Activated naive CD4-positive, alpha-beta T cell treated with anti-CD3 and anti-CD28 coated beads, Interleukin-2, amount 50 U/mL, for 72 hours (primary cell): Measurements from ENCODE around the gene INO80D. TPM values are rescaled to one million over a fixed set of nuclear protein-coding genes. Genes with fewer than 3 reads are reported as not detected.
"Not testable (repeated sequence)": the region's sequence is repeated elsewhere in the genome, so short reads cannot be mapped to it uniquely, and the experiment has no call there.

Source experiments
- ATAC-seq, 2 donors: fragments of 150-1000 bp; cut with Tn5 transposase; 2 replicates each; pipeline ENCODE4 v1.10.0; 2021; ENCODE audit warnings: mild to moderate bottlenecking in 2 of 2, moderate library complexity in 2 of 2
- DNase-seq, 2 donors: peaks; one replicate each; pipeline ENCODE4 v3.0.0; 2021 to 2022; ENCODE audit warnings: low spot score in 2 of 2
- H3K27ac Mint-ChIP-seq, 2 donors: one replicate each; pipeline ENCODE4 v1.8.0; 2022; ENCODE audit warnings: mild to moderate bottlenecking in 2 of 2, mixed read lengths in 2 of 2
- H3K36me3 Mint-ChIP-seq, 2 donors: one replicate each; pipeline ENCODE4 v1.8.0; 2022; ENCODE audit warnings: mixed read lengths in 2 of 2
- H3K9me3 Mint-ChIP-seq, 2 donors: one replicate each; pipeline ENCODE4 v1.8.0; 2022; ENCODE audit warnings: mixed read lengths in 2 of 2
- total RNA-seq, 2 donors: library from RNA; stranded (reverse); gene quantifications; one replicate each; pipeline ENCODE4 v1.2.3, GENCODE V29; 2022

The INO80D gene
- total RNA-seq, 2 donors from 2014 or later = 21.7 to 22.6 TPM

- DNase-seq (no peak), ATAC-seq (no peak)
- peaks cover 17 to 25% of the 10 kb centered on the region in 2 donors for H3K36me3 Mint-ChIP-seq
- peaks cover 0 to 2% of the 10 kb centered on the region in 2 donors for H3K9me3 Mint-ChIP-seq
- H3K27ac Mint-ChIP-seq = peak overlapping the region in 1 of 2 donors; percentile 55
Observed at GRCh38 chr2:206011018-206011614, 74.9 kb downstream of the INO80D start.

DNA sequence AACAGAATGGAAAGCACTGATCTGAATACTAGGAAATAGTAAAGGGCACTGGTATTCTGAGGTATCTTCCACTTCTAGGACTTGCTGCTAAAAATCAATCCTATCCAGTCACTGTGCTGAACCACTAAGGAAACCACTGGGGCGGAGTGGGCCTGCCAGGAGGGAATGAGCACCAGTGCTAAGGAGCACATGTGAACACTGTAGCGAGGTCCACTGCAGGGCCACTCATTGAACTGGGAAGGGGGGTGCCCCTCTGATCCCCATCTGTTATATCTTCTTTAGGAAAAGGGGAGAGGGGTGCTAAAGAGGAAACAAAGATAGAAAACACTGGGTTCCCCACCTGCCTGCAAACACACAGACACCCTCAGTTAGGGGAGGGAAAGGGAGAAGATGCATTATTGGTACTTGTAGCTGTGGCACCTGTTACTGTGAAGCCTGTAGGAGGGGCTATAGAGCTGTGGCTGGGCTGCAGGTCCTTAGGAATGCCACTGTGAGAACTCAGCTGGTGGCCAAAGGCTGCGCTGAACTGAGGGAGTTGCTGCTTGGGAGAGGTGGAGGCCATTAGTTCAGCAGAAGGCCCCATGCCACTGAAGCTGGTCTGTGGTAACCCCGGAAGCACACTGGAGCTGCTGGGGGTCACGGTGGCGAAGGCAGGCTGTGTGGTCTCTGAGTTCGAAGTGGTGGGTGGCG, 81.8 kb downstream of the INO80D start:
- no peaks in the 10 kb centered on the region for H3K9me3 Mint-ChIP-seq
- DNase-seq (peak in 1 of 2 donors; percentile 13), ATAC-seq (peak; percentile 56)
- peak overlapping the region in 1 of 2 donors; percentile 90 for H3K27ac Mint-ChIP-seq
- peaks cover under 1 to 15% of the 10 kb centered on the region in 2 donors for H3K36me3 Mint-ChIP-seq

GRCh38 chr2:206002440-206002839, 83.5 kb downstream of the INO80D start:
- Mint-ChIP-seq H3K36me3 (peaks cover 6 to 15% of the 10 kb centered on the region in 2 donors), H3K27ac (no peak overlapping the region), H3K9me3 (no peaks in the 10 kb centered on the region)
- ATAC-seq = no peak
- DNase-seq = no peak

- ATAC-seq = no peak
- peaks cover 6 to 11% of the 10 kb centered on the region in 2 donors for H3K36me3 Mint-ChIP-seq
Observed at GRCh38 chr2:206001912-206002311, 84.1 kb downstream of the INO80D start.

DNA sequence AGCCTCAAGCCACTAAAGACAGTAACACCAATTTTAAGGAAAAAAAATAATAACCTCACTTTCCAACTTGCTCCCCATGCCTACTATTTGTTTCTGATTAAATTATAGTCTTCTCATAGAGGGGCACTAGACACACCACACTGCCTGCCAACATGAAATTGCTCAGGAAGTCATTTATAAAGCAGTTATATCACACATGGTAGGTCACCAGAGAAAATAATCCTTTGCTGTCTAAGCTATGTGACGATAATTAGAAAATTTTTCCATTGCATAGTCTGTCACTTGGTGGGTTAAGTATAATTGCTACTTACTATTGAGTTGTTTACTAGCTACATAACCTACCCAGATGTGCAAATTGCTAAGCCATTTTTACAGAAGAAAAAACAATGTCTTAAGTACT, 85.2 kb downstream of the INO80D start:
- DNase-seq (no peak), ATAC-seq (no peak)
- no peaks in the 10 kb centered on the region for H3K9me3 Mint-ChIP-seq
- no peak overlapping the region for H3K27ac Mint-ChIP-seq
- H3K36me3 Mint-ChIP-seq = peaks cover 6 to 11% of the 10 kb centered on the region in 2 donors

More at GRCh38 chr2:206001912-206002311, 84.1 kb downstream of the INO80D start:
- DNase-seq = no peak
- Mint-ChIP-seq H3K9me3 (no peaks in the 10 kb centered on the region), H3K27ac (no peak overlapping the region)

DNA sequence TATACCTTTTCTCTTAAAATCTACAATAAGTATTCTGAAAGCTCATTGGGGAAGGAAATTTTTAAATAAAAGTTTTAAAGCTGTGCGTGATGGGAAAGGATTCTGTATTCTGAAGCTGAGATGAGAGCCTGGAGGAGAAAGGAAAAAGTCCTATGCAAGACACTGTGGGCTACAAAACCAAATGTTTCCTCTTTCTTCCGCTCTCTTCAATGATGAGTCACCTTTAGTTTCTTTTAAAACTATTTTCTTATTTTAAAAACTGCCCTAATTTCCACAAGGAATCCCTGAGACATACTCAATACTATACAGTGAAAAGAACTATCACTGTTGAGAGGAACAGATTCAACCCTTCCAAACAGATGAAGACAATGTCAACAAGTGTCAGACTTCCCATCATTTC, 87.4 kb downstream of the INO80D start:
- no peaks in the 10 kb centered on the region for H3K9me3 Mint-ChIP-seq
- H3K36me3 Mint-ChIP-seq = peaks cover 0 to 6% of the 10 kb centered on the region in 2 donors
- no peak overlapping the region for H3K27ac Mint-ChIP-seq
- DNase-seq (no peak), ATAC-seq (no peak)

DNA sequence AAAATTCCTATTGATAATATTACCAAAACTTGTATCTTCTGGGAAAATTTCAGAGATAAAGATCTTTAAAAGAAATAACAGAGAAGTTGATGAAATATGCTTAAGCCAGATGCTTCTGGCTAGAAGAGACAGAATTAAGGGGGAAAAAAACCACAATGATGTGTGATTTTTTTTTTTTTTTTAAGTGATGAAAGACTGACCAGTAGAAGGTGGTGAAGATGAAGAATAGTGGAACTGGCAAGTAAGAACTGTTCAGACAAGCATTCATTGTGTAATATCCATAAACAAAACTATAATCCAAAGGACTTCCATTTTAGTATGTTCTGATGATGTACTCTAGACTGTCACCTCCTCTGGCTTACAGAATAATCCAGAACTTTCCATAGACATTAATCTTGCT, 89.8 kb downstream of the INO80D start:
- H3K27ac Mint-ChIP-seq = no peak overlapping the region
- DNase-seq = no peak
- no peaks in the 10 kb centered on the region for H3K9me3 Mint-ChIP-seq
- peaks cover 5 to 10% of the 10 kb centered on the region in 2 donors for H3K36me3 Mint-ChIP-seq
- no peak for ATAC-seq

GRCh38 chr2:205995260-205995659, 90.7 kb downstream of the INO80D start:
- peaks cover 5 to 10% of the 10 kb centered on the region in 2 donors for H3K36me3 Mint-ChIP-seq
- H3K27ac Mint-ChIP-seq = no peak overlapping the region
- ATAC-seq (no peak), DNase-seq (no peak)
- no peaks in the 10 kb centered on the region for H3K9me3 Mint-ChIP-seq

DNA sequence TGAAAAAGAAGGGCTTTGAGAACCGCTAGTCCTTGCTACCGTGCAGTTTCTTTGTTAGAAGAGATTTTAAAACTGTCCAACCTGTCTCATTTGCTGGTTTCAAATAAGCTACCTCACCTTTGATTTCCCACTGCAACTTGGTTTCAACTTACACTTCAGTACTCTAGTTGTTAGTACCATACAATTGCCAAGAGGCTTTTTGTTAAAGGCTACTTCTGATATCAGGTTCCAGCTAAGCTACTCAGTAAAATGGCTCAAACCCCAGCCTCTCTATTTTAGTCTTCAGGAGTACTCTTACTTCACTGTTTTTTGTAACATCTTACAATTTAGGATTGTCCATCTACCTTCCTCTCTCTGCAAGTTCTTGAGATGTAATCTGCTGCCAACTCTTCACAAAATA, 91.6 kb downstream of the INO80D start:
- Mint-ChIP-seq H3K36me3 (peaks cover 5 to 10% of the 10 kb centered on the region in 2 donors), H3K9me3 (no peaks in the 10 kb centered on the region), H3K27ac (no peak overlapping the region)
- no peak for DNase-seq
- no peak for ATAC-seq

DNA sequence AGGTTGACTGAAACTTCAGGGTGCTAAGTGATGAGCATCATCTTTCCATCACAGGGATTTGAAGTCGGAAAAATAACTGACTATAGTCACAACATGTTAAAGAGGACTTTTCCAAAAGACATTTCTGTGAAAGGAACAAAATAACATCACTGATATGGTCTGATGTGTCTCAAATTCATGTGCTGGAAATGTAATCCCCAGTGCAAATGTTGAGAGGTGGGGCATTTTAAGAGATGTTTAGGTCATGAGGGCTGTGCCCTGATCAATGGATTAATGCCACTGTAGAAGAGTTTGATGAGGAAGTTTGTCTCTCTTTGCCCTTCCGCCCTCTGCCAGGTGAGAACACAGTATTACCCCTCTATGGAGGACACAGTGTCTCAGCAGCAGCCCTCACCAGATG, 95.9 kb downstream of the INO80D start:
- no peak for ATAC-seq
- no peak for DNase-seq
- Mint-ChIP-seq H3K27ac (peak overlapping the region in 1 of 2 donors; percentile 33), H3K9me3 (no peaks in the 10 kb centered on the region), H3K36me3 (peaks cover 4 to 5% of the 10 kb centered on the region in 2 donors)

DNA sequence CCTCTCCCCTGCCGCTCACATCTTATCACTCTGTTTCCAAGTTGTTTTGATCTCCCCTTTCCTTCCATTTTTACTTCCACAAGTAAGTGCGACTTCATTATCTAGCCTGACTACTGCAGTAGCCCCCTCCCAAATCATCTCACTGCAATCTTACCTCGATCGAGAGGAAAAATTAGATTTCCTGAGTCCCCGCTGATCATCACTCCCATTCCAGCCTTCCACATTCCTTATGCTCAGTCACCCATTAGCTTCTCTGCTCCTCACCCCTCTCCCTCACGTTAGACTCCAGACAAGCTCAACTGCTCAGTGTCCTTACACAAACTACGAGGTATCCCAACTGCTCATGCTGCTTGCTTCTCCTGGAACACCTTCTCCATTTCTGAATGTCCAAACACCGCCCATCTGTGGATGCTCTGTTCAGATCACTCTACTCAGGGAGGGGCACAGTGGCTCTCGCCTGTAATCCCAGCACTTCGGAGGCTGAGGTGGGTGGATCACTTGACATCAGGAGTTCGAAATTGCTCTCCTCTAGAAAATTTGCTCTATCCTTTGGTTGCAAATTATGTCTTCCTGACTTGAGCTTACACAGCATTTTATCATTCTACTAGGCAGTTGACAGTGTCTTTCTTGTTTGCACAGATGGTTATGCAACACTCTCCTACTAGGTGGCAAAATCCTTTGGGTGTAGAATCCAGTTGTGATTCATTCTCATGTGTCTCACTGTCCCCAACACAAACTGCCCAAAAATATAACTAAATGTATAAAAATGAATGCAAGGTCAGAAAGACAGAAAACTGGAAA, 96.5 kb downstream of the INO80D start:
- Mint-ChIP-seq H3K36me3 (peaks cover 4 to 5% of the 10 kb centered on the region in 2 donors), H3K27ac (peak overlapping the region in 1 of 2 donors; percentile 70), H3K9me3 (no peaks in the 10 kb centered on the region)
- ATAC-seq (no peak), DNase-seq (no peak)

DNA sequence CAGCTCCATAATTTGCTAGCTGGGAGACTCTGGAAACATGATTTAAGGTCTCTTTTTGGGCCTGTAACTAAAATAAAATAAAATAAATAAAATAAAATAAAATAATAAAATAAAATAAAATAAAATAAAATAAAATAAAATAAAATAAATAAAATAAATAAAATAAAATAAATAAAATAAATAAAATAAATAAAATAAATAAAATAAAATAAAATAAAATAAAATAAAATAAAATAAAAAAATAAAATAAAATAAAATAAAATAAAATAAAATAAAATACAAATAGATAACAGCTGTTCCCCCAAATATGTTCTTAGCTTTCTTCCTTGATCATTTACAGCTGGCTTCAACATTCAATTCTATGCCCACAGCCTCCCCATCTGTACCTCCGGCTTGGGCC, 97.3 kb downstream of the INO80D start:
- H3K36me3 Mint-ChIP-seq, H3K9me3 Mint-ChIP-seq, H3K27ac Mint-ChIP-seq, DNase-seq, ATAC-seq: not testable (repeated sequence)

- DNase-seq (no peak), ATAC-seq (no peak)
- Mint-ChIP-seq H3K9me3 (no peaks in the 10 kb centered on the region), H3K27ac (no peak overlapping the region), H3K36me3 (peaks cover 4 to 5% of the 10 kb centered on the region in 2 donors)
Observed at GRCh38 chr2:205988274-205988673, 97.7 kb downstream of the INO80D start.

DNA sequence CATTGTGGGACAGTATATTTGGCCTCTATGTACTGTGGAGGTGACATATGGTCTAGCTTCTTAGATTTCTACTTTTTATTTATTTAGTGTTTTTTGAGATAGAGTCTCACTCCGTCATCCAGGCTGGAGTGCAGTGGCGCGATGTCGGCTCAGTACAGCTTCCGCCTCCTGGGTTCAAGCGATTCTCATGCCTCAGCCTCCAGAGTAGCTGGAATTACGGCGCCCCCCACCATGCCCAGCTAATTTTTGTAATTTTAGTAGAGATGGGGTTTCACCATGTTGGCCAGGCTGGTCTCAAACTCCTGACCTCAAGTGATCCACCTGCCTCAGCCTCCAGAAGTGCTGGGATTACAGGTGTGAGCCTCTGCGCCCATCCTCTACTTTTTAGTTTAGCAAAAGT, 99.6 kb downstream of the INO80D start:
- not testable (repeated sequence) for H3K36me3 Mint-ChIP-seq, DNase-seq, H3K9me3 Mint-ChIP-seq, H3K27ac Mint-ChIP-seq, ATAC-seq

DNA sequence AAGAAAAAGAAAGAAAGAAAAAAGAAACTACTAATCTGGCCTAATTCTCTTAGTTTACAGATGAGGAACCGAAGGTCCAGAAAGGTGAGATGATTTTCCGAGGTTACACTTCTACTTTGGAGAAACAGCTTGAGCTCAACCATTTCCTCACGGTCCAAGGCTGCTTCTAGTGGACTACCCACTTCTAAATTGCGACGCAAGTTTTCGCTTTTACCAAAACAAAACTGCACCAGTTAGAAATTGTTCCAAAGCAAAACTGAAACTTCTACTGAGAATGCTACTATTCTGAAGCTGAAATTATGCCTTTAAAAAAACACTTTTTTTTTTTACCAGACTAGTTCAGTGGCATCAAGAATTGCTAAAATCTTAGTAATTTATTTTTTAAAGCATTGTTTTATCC, 101.6 kb downstream of the INO80D start:
- Mint-ChIP-seq H3K36me3 (no peaks in the 10 kb centered on the region), H3K27ac (no peak overlapping the region), H3K9me3 (no peaks in the 10 kb centered on the region)
- ATAC-seq (no peak), DNase-seq (no peak)

- H3K27ac Mint-ChIP-seq = no peak overlapping the region
- ATAC-seq (no peak), DNase-seq (no peak)
- H3K36me3 Mint-ChIP-seq = peaks cover 0 to 4% of the 10 kb centered on the region in 2 donors
- H3K9me3 Mint-ChIP-seq = peaks cover 0 to 4% of the 10 kb centered on the region in 2 donors
Observed at GRCh38 chr2:205982776-205983327, 103.1 kb downstream of the INO80D start.

DNA sequence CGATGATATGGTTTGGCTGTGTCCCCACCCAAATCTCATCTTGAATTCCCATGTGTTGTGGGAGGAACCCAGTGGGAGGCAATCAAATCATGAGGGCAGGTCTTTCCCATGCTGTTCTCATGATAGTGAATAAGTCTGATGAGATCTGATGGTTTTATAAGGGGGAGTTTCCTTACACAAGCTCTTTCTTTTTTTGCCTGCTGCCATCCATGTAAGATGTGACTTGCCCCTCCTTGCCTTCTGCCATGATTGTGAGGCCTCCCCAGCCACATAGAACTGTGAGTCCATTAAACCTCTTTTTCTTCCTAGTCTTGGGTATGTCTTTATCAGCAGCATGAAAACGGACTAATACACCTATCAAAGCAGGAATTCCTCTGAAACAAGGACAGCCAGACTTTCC, 107.2 kb downstream of the INO80D start:
- DNase-seq, H3K36me3 Mint-ChIP-seq, ATAC-seq, H3K27ac Mint-ChIP-seq, H3K9me3 Mint-ChIP-seq: not testable (repeated sequence)
